HepG2 (cell line): ENCODE measurements around the gene GRM1. TPM values are rescaled to one million over a fixed set of nuclear protein-coding genes. Genes with fewer than 3 reads are reported as not detected.

Experiments used
- ATAC-seq: fragments of 200-7000 bp; cut with Tn5 transposase; 3 replicates; pipeline ENCODE4 v1.9.1; 2020; ENCODE audit warnings: mild to moderate bottlenecking, moderate library complexity
- BruUV-seq: library from RNA; stranded (reverse); fragments of 400-500 nt; replicated peaks from 2 replicates; lab custom pipeline; 2021; lab: Mats Ljungman, UMichigan
- CTCF ChIA-PET: fragments of 300-600 bp; formaldehyde crosslinking; extraction: SDS; loops from one replicate; lab custom pipeline; 2021; ENCODE audit warnings: low total read pairs, inconsistent platforms, low intra/inter-chr PET ratio; lab: Yijun Ruan, JAX
- POLR2A ChIA-PET: fragments of 350-600 bp; sonication (Branson Sonifier 250); formaldehyde crosslinking; loops from one replicate; lab custom pipeline; 2020; ENCODE audit warnings: antibody characterized with exemption, inconsistent platforms; lab: Yijun Ruan, JAX
- DNase-seq: peaks from one replicate; pipeline ENCODE4 v3.0.0-alpha.2; 2015; ENCODE audit warnings: low spot score
- FAIRE-seq: peaks from 3 replicates; lab custom pipeline; 2011; peaks lifted over from hg19 to GRCh38; lab: Jason Lieb, UNC
- H2AFZ ChIP-seq: one replicate; pipeline ENCODE4 v1.6.1; 2011; ENCODE audit warnings: low read length, inconsistent platforms
- H3K27ac ChIP-seq: fragments of 300-600 bp; 3 replicates; pipeline ENCODE4 v1.8.0; 2011; ENCODE audit warnings: mixed run types, mild to moderate bottlenecking, mixed read lengths, low read length, inconsistent platforms; ENCODE audit not compliant: insufficient read depth; ENCODE audit errors: extremely low read length
- H3K27me3 ChIP-seq, 2 experiments: fragments of 200-600 bp in 1 of 2; 2 replicates in 1 of 2; 3 replicates in 1 of 2; pipeline versions ENCODE4 v1.6.0 to v1.8.0; 2011; ENCODE audit warnings: low read length in 2 of 2, mild to moderate bottlenecking in 2 of 2, moderate library complexity in 2 of 2, inconsistent platforms in 1 of 2; ENCODE audit not compliant: insufficient read depth in 2 of 2, control insufficient read depth in 1 of 2
- H3K36me3 ChIP-seq, 2 experiments: fragments of 200-600 bp in 1 of 2; replicated peaks in 1 of 2; 2 replicates in 1 of 2; 3 replicates in 1 of 2; pipeline versions ENCODE4 v1.5.1 to v1.8.0; 2011; ENCODE audit warnings: low read length in 2 of 2, inconsistent platforms in 1 of 2; ENCODE audit not compliant: insufficient read depth in 2 of 2, control insufficient read depth in 1 of 2
- H3K4me1 ChIP-seq: 2 replicates; pipeline ENCODE4 v1.5.1; 2012; ENCODE audit warnings: low read length, inconsistent platforms; ENCODE audit not compliant: insufficient read depth
- H3K4me2 ChIP-seq: 2 replicates; pipeline ENCODE4 v1.6.0; 2011; ENCODE audit warnings: low read depth, low read length, inconsistent platforms
- H3K4me3 ChIP-seq, 3 experiments: fragments of 200-600 bp in 1 of 3; sonication (generic), shearing (Covaris generic) in 1 of 3; replicated peaks in 1 of 3; 2 replicates each; pipeline ENCODE4 v1.5.1; 2011 to 2016; ENCODE audit warnings: low read length in 3 of 3, inconsistent platforms in 2 of 3, low read depth in 2 of 3, mild to moderate bottlenecking in 2 of 3, control low read depth in 1 of 3, mixed read lengths in 1 of 3; ENCODE audit not compliant: insufficient read depth in 1 of 3
- H3K79me2 ChIP-seq: one replicate; pipeline ENCODE4 v1.6.1; 2011; ENCODE audit warnings: low read length, inconsistent platforms; ENCODE audit not compliant: insufficient read depth
- H3K9ac ChIP-seq: 2 replicates; pipeline ENCODE4 v1.6.0; 2011; ENCODE audit warnings: mild to moderate bottlenecking, low read depth, low read length, inconsistent platforms; ENCODE audit not compliant: insufficient read depth
- H3K9me3 ChIP-seq: 2 replicates; pipeline ENCODE4 v1.5.1; 2012; ENCODE audit warnings: mild to moderate bottlenecking, low read length
- H4K20me1 ChIP-seq: 2 replicates; pipeline ENCODE4 v1.6.0; 2011; ENCODE audit warnings: inconsistent platforms, mild to moderate bottlenecking, low read length, moderate library complexity; ENCODE audit not compliant: insufficient read depth
- ADNP ChIP-seq: sonication (generic); formaldehyde crosslinking; IDR thresholded peaks from 2 replicates; pipeline ENCODE4 v1.4.0; 2020; ENCODE audit warnings: missing genetic modification reagents
- AKAP8 ChIP-seq: sonication (generic); formaldehyde crosslinking; IDR thresholded peaks from 2 replicates; pipeline ENCODE4 v1.5.1; 2020; ENCODE audit warnings: mild to moderate bottlenecking, missing genetic modification reagents
- DNMT3B ChIP-seq: conservative IDR thresholded peaks from 2 replicates; pipeline ENCODE4 v1.6.1; 2016; ENCODE audit warnings: missing biosample characterization, control low read depth
- GTF3A ChIP-seq: sonication (generic); formaldehyde crosslinking; conservative IDR thresholded peaks from 2 replicates; pipeline ENCODE4 v1.4.0; 2020; ENCODE audit warnings: mild to moderate bottlenecking, missing genetic modification reagents
- MTF2 ChIP-seq: sonication (generic); formaldehyde crosslinking; IDR thresholded peaks from 2 replicates; pipeline ENCODE4 v1.5.0; 2020; ENCODE audit warnings: missing genetic modification reagents, borderline replicate concordance
- NFYC ChIP-seq: IDR thresholded peaks from 2 replicates; pipeline ENCODE4 v1.6.1; 2016; ENCODE audit warnings: missing genetic modification reagents, missing compliant biosample characterization
- PCBP2 ChIP-seq: fragments of 200-400 bp; formaldehyde crosslinking; optimal IDR thresholded peaks from 2 replicates; pipeline ENCODE3; 2018; ENCODE audit warnings: low read length, low read depth; ENCODE audit not compliant: poor library complexity, severe bottlenecking
- ZNF274 ChIP-seq: sonication (generic); formaldehyde crosslinking; IDR thresholded peaks from 2 replicates; pipeline ENCODE4 v1.5.1; 2020; ENCODE audit warnings: mild to moderate bottlenecking, missing genetic modification reagents
- ZNF501 ChIP-seq: sonication (generic); formaldehyde crosslinking; IDR thresholded peaks from 2 replicates; pipeline ENCODE4 v1.5.1; 2020; ENCODE audit warnings: mild to moderate bottlenecking, moderate library complexity, missing genetic modification reagents
- ZNF556 ChIP-seq: sonication (generic); formaldehyde crosslinking; IDR thresholded peaks from 2 replicates; pipeline ENCODE4 v1.4.0; 2020; ENCODE audit warnings: mild to moderate bottlenecking, missing genetic modification reagents, borderline replicate concordance
- ZNF720 ChIP-seq: sonication (generic); formaldehyde crosslinking; IDR thresholded peaks from 2 replicates; pipeline ENCODE4 v1.4.0; 2020; ENCODE audit warnings: missing genetic modification reagents
- WGBS: methylation state at CpG from one replicate; pipeline ENCODE4 v1.1.6; 2017; ENCODE audit warnings: low lambda C conversion rate; 5-methylcytosine and 5-hydroxymethylcytosine counted together
- in situ Hi-C: cut with HindIII; loops from 2 replicates; pipeline ENCODE4 v1.10.0; 2017; ENCODE audit warnings: low pct_unique_long_range_greater_than_20kb; ENCODE audit not compliant: extremely low pct_ligation_motif_present
- intact Hi-C: fragments of 100-400 bp; cut with micrococcal nuclease; formaldehyde crosslinking; loops from one replicate; pipeline ENCODE4 v1.10.0; 2022; ENCODE audit not compliant: unreplicated experiment
- polyA plus RNA-seq, 8 experiments: library from polyadenylated mRNA; depleted of rRNA in 3 of 8; stranded (reverse) in 7 of 8; unstranded in 1 of 8; fragments of >200 nt; fragmentation: Illumina TruSeq in 4 of 8; extraction: Trizol in 4 of 8; gene quantifications; 2 replicates each; pipeline versions ENCODE4 v1.2.1 to v1.2.3, GENCODE V29; 2011 to 2016; ENCODE audit warnings: low read depth in 4 of 8, missing spikeins in 1 of 8, mixed read lengths in 1 of 8; ENCODE audit not compliant: insufficient read depth in 1 of 8
- total RNA-seq, 5 experiments: library from RNA; depleted of rRNA; stranded (reverse); fragments of >200 nt; fragmentation: Illumina TruSeq; extraction: Trizol; gene quantifications; 2 replicates each; pipeline ENCODE4 v1.2.3, GENCODE V29; 2016; ENCODE audit warnings: low read depth in 1 of 5
- TF ChIP-seq, protein P1 (sequence below): sonication (generic); formaldehyde crosslinking; IDR thresholded peaks from 2 replicates; pipeline ENCODE4 v1.5.1; 2020; ENCODE audit warnings: missing genetic modification reagents, mild to moderate bottlenecking, borderline replicate concordance
- TF ChIP-seq, protein P2 (sequence below): sonication (generic); formaldehyde crosslinking; IDR thresholded peaks from 2 replicates; pipeline ENCODE4 v1.4.0; 2020; ENCODE audit warnings: mild to moderate bottlenecking, missing genetic modification reagents
- TF ChIP-seq, protein P3 (sequence below): sonication (generic); formaldehyde crosslinking; IDR thresholded peaks from 2 replicates; pipeline ENCODE4 v1.4.0; 2020; ENCODE audit warnings: mild to moderate bottlenecking, missing genetic modification reagents

The GRM1 gene
- total and polyA plus RNA-seq, 2 of the 13 experiments (the other 11 are each of a cell fraction or from before 2014, with no cell fraction given): 0.09 TPM; not detected in 1

DNA sequence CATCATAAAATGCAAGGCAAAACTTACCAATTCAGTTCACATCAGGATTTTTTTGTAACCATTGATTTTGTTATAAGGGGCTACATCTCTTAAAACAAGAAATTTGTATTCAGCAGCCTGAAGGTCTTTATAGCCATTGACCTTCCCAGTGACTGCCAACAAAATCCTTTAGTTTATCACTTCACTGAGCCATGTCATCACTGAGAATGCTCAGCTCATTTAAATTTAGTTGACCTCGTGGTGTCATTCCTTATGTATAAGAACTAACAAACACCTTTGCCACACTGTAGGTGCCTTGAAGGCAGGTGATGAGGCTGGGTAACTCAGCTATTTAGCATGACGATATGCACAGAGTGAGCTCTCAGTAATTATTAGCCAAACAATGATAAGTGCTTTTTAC, 77.7 kb downstream of the GRM1 start:
- H2AFZ ChIP-seq: no peak overlapping the region
- H3K4me2 ChIP-seq: no peak overlapping the region
- ChIA-PET POLR2A (no interaction called here), CTCF (no interaction called here)
- H3K79me2 ChIP-seq: no peaks in the 10 kb centered on the region
- H3K27me3 ChIP-seq: no peaks in the 10 kb centered on the region
- H3K4me3 ChIP-seq: no peak overlapping the region
- intact Hi-C loops (no loop called here), in situ Hi-C loops (no loop called here)
- peaks cover 4% of the 10 kb centered on the region; the same call in 1 of the 2 replicates for H3K9me3 ChIP-seq
- no peaks in the 10 kb centered on the region for H3K4me1 ChIP-seq
- H3K9ac ChIP-seq: no peak overlapping the region
- no TSS peak for BruUV-seq
- no peaks in the 10 kb centered on the region for H3K36me3 ChIP-seq
- ATAC-seq (no peak), FAIRE-seq (no peak), DNase-seq (no peak)
- no peaks in the 10 kb centered on the region for H4K20me1 ChIP-seq
- WGBS: 0% methylated on average over 2 of the region's 2 CpGs
- no peak overlapping the region for H3K27ac ChIP-seq
- TF ChIP-seq MTF2 (CRISPR knock-in tag) (no peak), DNMT3B (CRISPR knock-in tag) (no peak), ZNF501 (no peak), PCBP2 (no peak), ZNF720 (CRISPR knock-in tag) (no peak), NFYC (CRISPR knock-in tag) (no peak), ZNF556 (CRISPR knock-in tag) (no peak), AKAP8 (CRISPR knock-in tag) (no peak), ADNP (CRISPR knock-in tag) (no peak), GTF3A (CRISPR knock-in tag) (no peak), ZNF274 (CRISPR knock-in tag) (no peak)
- TF ChIP-seq, protein P1, sequence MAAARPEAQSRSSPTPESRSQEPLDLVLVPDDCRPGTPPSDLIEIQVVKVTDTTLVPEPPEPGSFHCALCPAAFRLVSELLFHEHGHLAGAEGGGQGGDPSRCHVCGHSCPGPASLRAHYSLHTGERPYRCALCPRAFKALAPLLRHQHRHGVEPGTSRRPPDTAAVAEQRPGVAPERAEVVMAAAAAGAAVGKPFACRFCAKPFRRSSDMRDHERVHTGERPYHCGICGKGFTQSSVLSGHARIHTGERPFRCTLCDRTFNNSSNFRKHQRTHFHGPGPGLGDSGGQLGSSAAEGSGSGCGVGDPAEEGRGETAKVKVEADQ: no peak
- TF ChIP-seq, protein P2, sequence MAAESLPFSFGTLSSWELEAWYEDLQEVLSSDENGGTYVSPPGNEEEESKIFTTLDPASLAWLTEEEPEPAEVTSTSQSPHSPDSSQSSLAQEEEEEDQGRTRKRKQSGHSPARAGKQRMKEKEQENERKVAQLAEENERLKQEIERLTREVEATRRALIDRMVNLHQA (CRISPR knock-in tag): no peak
- TF ChIP-seq, protein P3, sequence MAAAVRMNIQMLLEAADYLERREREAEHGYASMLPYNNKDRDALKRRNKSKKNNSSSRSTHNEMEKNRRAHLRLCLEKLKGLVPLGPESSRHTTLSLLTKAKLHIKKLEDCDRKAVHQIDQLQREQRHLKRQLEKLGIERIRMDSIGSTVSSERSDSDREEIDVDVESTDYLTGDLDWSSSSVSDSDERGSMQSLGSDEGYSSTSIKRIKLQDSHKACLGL (CRISPR knock-in tag): no peak
